Loucy (cell line): ENCODE results near the gene CBFB.

Experiments
- H2AFZ ChIP-seq: fragments of 200-600 bp; sonication (generic); 2 replicates; pipeline ENCODE4 v1.6.0; 2016; ENCODE audit warnings: antibody characterized with exemption, mild to moderate bottlenecking, low read length, moderate library complexity
- H3F3A ChIP-seq: fragments of 200-600 bp; 2 replicates; pipeline ENCODE4 v1.6.0; 2016; ENCODE audit warnings: antibody characterized with exemption, low read depth, mild to moderate bottlenecking
- H3K27me3 ChIP-seq: fragments of 200-600 bp; sonication (generic); 2 replicates; pipeline ENCODE4 v1.6.1; 2014; ENCODE audit warnings: low read length, mild to moderate bottlenecking; ENCODE audit not compliant: insufficient read depth, poor library complexity, severe bottlenecking
- H3K36me3 ChIP-seq: fragments of 200-600 bp; sonication (generic); 2 replicates; pipeline ENCODE4 v1.6.1; 2016; ENCODE audit warnings: low read length; ENCODE audit not compliant: insufficient read depth
- H3K4me1 ChIP-seq: fragments of 200-600 bp; sonication (generic); 2 replicates; pipeline ENCODE4 v1.5.1; 2014; ENCODE audit warnings: low read length, mild to moderate bottlenecking; ENCODE audit not compliant: insufficient read depth, poor library complexity, severe bottlenecking
- H3K4me2 ChIP-seq: fragments of 200-600 bp; sonication (generic); 2 replicates; pipeline ENCODE4 v1.6.0; 2014; ENCODE audit warnings: antibody characterized with exemption, low read length, low read depth, mild to moderate bottlenecking; ENCODE audit not compliant: poor library complexity, severe bottlenecking
- H3K4me3 ChIP-seq: fragments of 200-600 bp; sonication (generic); 2 replicates; pipeline ENCODE4 v1.5.1; 2014; ENCODE audit warnings: low read length, mild to moderate bottlenecking, mixed read lengths; ENCODE audit not compliant: poor library complexity, severe bottlenecking
- H3K79me2 ChIP-seq: fragments of 200-600 bp; sonication (generic); 2 replicates; pipeline ENCODE4 v1.6.1; 2014; ENCODE audit warnings: low read length; ENCODE audit not compliant: insufficient read depth
- H3K9ac ChIP-seq: fragments of 200-600 bp; sonication (generic); 2 replicates; pipeline ENCODE4 v1.6.0; 2014; ENCODE audit warnings: mild to moderate bottlenecking, low read depth, low read length, moderate library complexity; ENCODE audit not compliant: poor library complexity, severe bottlenecking
- H3K9me2 ChIP-seq: fragments of 200-600 bp; sonication (generic); replicated peaks from 2 replicates; pipeline ENCODE4 v1.6.1; 2016; ENCODE audit warnings: low read depth, low read length, mixed read lengths
- H3K9me3 ChIP-seq: fragments of 200-600 bp; sonication (generic); 2 replicates; pipeline ENCODE4 v1.6.1; 2014; ENCODE audit warnings: mild to moderate bottlenecking, antibody characterized with exemption, low read length, low read depth; ENCODE audit not compliant: insufficient read depth
- H4K20me1 ChIP-seq: fragments of 200-600 bp; sonication (generic); 2 replicates; pipeline ENCODE4 v1.6.0; 2014; ENCODE audit warnings: antibody characterized with exemption, low read length, mild to moderate bottlenecking; ENCODE audit not compliant: insufficient read depth, poor library complexity, severe bottlenecking
- EZH2phosphoT487 ChIP-seq: fragments of 200-600 bp; IDR thresholded peaks from 2 replicates; pipeline ENCODE4 v1.6.1; 2018; ENCODE audit warnings: antibody characterized with exemption, mild to moderate bottlenecking, moderate library complexity, borderline replicate concordance
- TF ChIP-seq, protein P1 (sequence below): fragments of 200-600 bp; sonication (generic); conservative IDR thresholded peaks from 2 replicates; pipeline ENCODE4 v1.5.1; 2014; ENCODE audit warnings: mild to moderate bottlenecking, antibody characterized with exemption, low read length

Gene CBFB

DNA sequence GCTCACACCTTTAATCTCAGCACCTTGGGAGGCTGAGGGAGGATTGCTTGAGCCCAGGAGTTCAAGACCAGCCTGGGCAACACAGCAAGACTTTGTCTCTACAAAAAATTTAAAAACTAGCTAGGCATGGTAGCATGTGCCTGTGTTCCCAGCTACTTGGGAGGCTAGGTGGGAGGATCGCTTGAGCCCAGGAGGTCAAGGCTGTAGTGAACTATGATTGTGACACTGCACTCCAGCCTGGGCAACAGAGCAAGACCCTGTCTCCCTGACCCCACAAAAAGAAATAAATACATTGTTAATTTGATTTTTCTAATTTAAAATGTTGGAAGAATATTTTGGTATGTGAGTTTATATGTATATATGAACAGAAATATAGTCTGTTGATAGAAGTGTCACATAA, 58.3 kb downstream of the CBFB start:
- Histone ChIP-seq H3K4me3 (no peak overlapping the region), H4K20me1 (peaks cover 8% of the 10 kb centered on the region), H3K9ac (no peak overlapping the region), H3K4me2 (no peak overlapping the region), H3F3A (no peaks in the 10 kb centered on the region), H3K9me3 (no peaks in the 10 kb centered on the region), H3K36me3 (peaks cover 66% of the 10 kb centered on the region; the same call in 1 of the 2 replicates), H2AFZ (no peak overlapping the region), H3K4me1 (no peaks in the 10 kb centered on the region), H3K79me2 (peaks cover 24% of the 10 kb centered on the region), H3K27me3 (no peaks in the 10 kb centered on the region), H3K9me2 (no peaks in the 10 kb centered on the region)
- TF ChIP-seq EZH2phosphoT487, result no peak
- TF ChIP-seq, protein P1, sequence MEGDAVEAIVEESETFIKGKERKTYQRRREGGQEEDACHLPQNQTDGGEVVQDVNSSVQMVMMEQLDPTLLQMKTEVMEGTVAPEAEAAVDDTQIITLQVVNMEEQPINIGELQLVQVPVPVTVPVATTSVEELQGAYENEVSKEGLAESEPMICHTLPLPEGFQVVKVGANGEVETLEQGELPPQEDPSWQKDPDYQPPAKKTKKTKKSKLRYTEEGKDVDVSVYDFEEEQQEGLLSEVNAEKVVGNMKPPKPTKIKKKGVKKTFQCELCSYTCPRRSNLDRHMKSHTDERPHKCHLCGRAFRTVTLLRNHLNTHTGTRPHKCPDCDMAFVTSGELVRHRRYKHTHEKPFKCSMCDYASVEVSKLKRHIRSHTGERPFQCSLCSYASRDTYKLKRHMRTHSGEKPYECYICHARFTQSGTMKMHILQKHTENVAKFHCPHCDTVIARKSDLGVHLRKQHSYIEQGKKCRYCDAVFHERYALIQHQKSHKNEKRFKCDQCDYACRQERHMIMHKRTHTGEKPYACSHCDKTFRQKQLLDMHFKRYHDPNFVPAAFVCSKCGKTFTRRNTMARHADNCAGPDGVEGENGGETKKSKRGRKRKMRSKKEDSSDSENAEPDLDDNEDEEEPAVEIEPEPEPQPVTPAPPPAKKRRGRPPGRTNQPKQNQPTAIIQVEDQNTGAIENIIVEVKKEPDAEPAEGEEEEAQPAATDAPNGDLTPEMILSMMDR, result no peak

DNA sequence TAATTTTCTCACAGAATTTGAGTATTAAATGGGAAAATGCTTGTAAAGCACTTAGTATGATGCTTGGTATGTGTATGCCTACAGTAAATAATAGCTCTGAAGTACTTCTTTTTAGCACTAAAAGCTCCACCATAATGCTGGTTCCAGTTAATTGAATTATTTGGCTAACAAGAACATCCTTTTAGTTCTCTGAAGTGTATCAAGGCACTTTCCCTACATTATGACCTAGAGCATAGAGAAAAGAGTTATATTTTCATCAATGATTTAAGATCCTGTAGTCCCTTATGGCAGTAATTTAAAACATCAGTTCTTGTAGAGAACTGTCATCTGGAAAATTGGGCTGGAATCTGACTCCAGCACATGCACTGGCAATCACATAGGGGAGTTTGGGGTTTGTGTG, 58.9 kb downstream of the CBFB start:
- Histone ChIP-seq H3K9me3 (no peaks in the 10 kb centered on the region), H3K4me3 (no peak overlapping the region), H3K79me2 (peaks cover 26% of the 10 kb centered on the region), H3K9ac (no peak overlapping the region), H3K27me3 (no peaks in the 10 kb centered on the region), H3F3A (no peaks in the 10 kb centered on the region), H4K20me1 (peaks cover 8% of the 10 kb centered on the region), H3K9me2 (no peaks in the 10 kb centered on the region), H2AFZ (no peak overlapping the region), H3K36me3 (peaks cover 68% of the 10 kb centered on the region; the same call in 1 of the 2 replicates), H3K4me2 (no peak overlapping the region), H3K4me1 (no peaks in the 10 kb centered on the region)
- no peak for TF ChIP-seq EZH2phosphoT487
- TF ChIP-seq, protein P1, result no peak

DNA sequence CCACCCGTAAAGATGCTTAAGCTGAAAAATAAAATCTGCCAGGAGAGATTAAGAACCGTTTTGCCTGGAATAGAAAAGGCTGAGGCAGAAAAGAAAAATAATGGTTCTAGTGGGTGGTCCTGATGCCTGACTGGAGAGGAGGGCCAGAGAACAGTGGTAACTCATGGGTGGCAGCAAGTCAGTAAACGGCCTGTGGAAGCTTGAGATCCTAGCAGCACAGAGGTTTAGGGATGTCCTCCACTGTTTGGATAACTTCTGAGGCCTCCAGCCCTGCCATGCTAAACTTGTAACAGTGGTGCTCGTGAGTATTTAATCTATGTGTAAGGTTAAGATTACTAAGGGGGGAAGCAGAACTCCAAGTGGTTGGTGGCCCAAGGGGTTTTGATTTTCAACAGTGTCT, 59.6 kb downstream of the CBFB start:
- H3K27me3 ChIP-seq, result no peaks in the 10 kb centered on the region
- peaks cover 68% of the 10 kb centered on the region; the same call in 1 of the 2 replicates for H3K36me3 ChIP-seq
- H3K4me1 ChIP-seq, result no peaks in the 10 kb centered on the region
- H3K79me2 ChIP-seq, result peaks cover 28% of the 10 kb centered on the region
- H3K9me3 ChIP-seq, result no peaks in the 10 kb centered on the region
- H3K9ac ChIP-seq, result no peak overlapping the region
- H2AFZ ChIP-seq, result no peak overlapping the region
- TF ChIP-seq EZH2phosphoT487, result no peak
- TF ChIP-seq, protein P1, result no peak
- no peaks in the 10 kb centered on the region for H3K9me2 ChIP-seq
- H4K20me1 ChIP-seq, result peaks cover 8% of the 10 kb centered on the region
- no peaks in the 10 kb centered on the region for H3F3A ChIP-seq
- H3K4me2 ChIP-seq, result no peak overlapping the region
- H3K4me3 ChIP-seq, result no peak overlapping the region
